GM23338 (cell line): ENCODE results near the gene SORBS2.

Experiments used
- CREB1 ChIP-seq: fragments of 250-450 bp; sonication (Bioruptor Pico); IDR thresholded peaks from 2 replicates; pipeline ENCODE4 v1.5.0; 2020; ENCODE audit warnings: low read depth, mild to moderate bottlenecking, moderate library complexity
- EZH2 ChIP-seq: fragments of 200-600 bp; sonication (generic); IDR thresholded peaks from one replicate; pipeline ENCODE4 v1.8.0; 2017; ENCODE audit warnings: antibody characterized with exemption, mild to moderate bottlenecking, low read depth; ENCODE audit not compliant: unreplicated experiment
- EZH2phosphoT487 ChIP-seq: fragments of 200-600 bp; sonication (generic); IDR thresholded peaks from one replicate; pipeline ENCODE4 v1.8.1; 2018; ENCODE audit warnings: antibody characterized with exemption; ENCODE audit not compliant: unreplicated experiment
- JUNB ChIP-seq: IDR thresholded peaks from one replicate; pipeline ENCODE4 v1.6.1; 2016; ENCODE audit warnings: antibody characterized with exemption; ENCODE audit not compliant: unreplicated experiment
- ZNF114 ChIP-seq: fragments of 250-450 bp; sonication (Bioruptor Pico); IDR thresholded peaks from 2 replicates; pipeline ENCODE4 v1.5.0; 2020; ENCODE audit warnings: mild to moderate bottlenecking, moderate library complexity
- TF ChIP-seq, protein P1 (sequence below), 2 experiments: fragments of 200-600 bp in 1 of 2; sonication (generic) in 1 of 2; conservative IDR thresholded peaks; 2 replicates each; pipeline versions ENCODE4 v1.5.1 to v1.6.1; 2016 to 2017; ENCODE audit warnings: antibody characterized with exemption in 2 of 2, low read depth in 2 of 2, mild to moderate bottlenecking in 2 of 2, moderate library complexity in 1 of 2

DNA sequence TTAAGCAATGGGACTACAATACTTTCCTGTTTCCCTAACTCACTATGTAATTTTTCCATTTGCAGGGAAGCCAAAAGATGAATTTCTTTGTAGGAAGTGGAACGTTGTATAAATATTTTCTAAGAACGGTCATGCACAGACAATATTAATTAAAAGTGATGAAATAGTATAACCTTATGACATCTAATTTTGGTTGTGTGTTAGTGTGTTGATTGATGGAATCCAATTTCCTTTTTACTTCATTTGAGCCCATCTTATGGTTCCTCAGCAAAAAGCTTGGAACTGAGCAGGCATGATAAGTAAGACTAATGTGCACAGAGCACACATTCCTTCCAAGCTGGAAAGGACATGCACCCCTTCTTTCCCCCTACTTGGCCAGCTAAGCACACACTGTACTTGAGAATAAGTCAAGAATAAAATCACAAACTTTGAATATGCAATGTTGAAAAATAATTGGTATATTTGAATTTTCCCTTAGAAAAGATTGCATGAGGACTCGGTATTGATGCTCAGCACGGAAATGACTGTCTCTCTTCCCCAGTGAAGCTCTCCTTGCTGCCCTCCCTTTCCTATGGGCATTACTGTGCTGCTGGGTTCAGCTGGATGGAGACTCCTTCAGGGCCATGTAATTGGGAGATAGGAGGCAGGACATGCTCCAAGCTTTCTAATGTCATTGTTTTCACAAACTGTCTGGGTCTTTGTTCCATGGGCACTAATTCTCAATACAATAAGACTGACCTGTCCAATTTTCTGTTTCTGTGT lies 257.4 kb downstream of the SORBS2 start:
- TF ChIP-seq JUNB (no peak), EZH2phosphoT487 (no peak), ZNF114 (CRISPR knock-in tag) (no peak), CREB1 (CRISPR knock-in tag) (no peak), EZH2 (no peak)
- TF ChIP-seq, protein P1, sequence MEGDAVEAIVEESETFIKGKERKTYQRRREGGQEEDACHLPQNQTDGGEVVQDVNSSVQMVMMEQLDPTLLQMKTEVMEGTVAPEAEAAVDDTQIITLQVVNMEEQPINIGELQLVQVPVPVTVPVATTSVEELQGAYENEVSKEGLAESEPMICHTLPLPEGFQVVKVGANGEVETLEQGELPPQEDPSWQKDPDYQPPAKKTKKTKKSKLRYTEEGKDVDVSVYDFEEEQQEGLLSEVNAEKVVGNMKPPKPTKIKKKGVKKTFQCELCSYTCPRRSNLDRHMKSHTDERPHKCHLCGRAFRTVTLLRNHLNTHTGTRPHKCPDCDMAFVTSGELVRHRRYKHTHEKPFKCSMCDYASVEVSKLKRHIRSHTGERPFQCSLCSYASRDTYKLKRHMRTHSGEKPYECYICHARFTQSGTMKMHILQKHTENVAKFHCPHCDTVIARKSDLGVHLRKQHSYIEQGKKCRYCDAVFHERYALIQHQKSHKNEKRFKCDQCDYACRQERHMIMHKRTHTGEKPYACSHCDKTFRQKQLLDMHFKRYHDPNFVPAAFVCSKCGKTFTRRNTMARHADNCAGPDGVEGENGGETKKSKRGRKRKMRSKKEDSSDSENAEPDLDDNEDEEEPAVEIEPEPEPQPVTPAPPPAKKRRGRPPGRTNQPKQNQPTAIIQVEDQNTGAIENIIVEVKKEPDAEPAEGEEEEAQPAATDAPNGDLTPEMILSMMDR (conservative IDR thresholded peaks at IDR 0.05; ENCODE audit: low read depth in 2 of 2) = no peak
